LNCAP (cell line): ENCODE results near the gene SARS1.

Experiments
- TF ChIP-seq, protein P1 (sequence below): fragments of 450-650 bp; IDR thresholded peaks from 2 replicates; pipeline ENCODE4 v1.5.1; 2017; ENCODE audit warnings: mild to moderate bottlenecking

SARS1 gene

GRCh38 chr1:109181807-109182163 is 31.9 kb upstream of the SARS1 start:
- TF ChIP-seq, protein P1, sequence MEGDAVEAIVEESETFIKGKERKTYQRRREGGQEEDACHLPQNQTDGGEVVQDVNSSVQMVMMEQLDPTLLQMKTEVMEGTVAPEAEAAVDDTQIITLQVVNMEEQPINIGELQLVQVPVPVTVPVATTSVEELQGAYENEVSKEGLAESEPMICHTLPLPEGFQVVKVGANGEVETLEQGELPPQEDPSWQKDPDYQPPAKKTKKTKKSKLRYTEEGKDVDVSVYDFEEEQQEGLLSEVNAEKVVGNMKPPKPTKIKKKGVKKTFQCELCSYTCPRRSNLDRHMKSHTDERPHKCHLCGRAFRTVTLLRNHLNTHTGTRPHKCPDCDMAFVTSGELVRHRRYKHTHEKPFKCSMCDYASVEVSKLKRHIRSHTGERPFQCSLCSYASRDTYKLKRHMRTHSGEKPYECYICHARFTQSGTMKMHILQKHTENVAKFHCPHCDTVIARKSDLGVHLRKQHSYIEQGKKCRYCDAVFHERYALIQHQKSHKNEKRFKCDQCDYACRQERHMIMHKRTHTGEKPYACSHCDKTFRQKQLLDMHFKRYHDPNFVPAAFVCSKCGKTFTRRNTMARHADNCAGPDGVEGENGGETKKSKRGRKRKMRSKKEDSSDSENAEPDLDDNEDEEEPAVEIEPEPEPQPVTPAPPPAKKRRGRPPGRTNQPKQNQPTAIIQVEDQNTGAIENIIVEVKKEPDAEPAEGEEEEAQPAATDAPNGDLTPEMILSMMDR = no peak

DNA sequence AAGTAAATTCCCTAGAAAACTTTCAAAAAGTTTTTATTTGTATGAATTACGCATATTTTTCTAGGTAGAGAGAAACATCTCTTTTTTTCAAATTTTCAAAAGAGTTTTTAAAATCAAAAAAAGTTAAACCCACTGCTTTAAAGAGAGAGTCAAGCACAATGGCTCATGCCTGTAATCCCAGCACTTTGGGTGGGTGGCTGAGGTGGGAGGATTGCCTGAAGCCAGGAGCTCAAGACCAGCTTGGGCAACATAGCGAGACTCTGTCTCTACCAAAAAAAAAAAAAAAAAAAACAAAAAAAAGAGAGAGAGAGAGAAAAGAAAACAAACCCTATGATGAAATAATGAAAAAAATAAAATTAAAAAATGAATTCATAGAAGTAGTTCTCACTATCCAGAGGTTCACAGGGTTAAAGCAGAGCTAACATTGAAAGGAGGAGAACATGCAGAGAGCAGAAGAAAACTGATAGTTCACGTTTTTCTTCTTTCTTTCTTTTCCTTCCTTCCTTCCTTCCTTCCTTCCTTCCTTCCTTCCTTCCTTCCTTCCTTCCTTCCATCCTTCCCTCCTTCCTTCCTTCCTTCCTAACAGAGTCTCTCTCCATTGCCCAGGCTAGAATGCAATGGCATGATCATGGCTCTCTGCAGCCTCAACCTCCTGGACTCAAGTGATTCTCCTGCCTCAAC is 30.5 kb upstream of the SARS1 start:
- TF ChIP-seq, protein P1 = no peak

DNA sequence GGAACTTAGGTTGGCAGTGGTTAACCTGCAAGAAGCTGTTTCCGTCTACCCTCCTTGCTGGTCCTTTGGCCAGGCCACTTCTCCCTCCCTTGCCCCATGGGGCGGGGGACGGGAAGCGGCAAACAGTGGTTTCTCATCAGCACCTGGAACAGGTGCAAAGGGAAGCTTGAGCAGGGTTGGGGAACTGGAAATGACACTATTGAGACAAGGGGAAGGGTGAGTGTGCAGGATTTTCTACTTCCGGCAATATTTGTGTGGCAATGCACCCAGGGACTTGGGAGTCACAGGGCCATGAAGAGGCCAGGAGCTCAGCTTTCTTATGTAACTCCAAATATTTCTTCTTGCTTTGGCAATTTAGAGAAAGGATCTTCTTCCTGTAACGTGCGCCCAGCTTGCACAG is 29.0 kb upstream of the SARS1 start:
- TF ChIP-seq, protein P1 = no peak

GRCh38 chr1:109185357-109185756 is 28.4 kb upstream of the SARS1 start:
- TF ChIP-seq, protein P1 = no peak

DNA sequence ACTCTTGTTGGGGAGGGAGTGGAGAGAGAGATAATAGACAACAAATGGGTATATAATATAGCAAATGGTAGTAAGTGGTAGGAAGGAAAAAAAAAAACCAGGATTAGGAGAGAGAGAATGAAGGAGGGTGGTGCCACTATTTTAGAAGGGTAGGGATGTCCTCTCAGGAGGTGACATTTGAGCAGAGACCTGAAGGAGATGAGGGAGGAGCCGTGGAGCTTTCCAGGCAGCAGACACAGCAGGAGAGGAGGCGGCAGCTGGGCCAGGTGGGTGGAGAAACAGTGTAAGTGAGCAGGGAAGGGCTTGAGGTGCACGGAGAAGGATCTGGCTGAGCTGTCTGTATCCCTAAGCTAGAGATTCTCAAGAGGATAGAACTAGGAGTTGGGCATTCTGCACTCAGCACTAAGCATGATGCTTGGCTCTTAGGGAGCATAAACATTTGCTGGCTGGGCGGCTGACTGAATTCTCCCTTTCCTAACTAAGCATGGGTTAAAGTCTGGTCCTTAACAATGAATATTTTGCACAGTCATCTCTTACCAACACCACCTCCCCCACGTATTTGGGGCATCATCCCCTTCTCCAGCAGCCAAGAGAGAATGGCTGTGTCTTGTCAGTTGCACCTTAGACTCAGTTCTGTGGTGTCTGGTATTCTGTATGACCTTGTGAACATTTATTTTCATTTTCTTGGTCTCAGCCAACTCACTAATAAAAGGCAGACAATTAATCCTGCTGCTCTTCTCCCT is 27.6 kb upstream of the SARS1 start:
- TF ChIP-seq, protein P1 = no peak

DNA sequence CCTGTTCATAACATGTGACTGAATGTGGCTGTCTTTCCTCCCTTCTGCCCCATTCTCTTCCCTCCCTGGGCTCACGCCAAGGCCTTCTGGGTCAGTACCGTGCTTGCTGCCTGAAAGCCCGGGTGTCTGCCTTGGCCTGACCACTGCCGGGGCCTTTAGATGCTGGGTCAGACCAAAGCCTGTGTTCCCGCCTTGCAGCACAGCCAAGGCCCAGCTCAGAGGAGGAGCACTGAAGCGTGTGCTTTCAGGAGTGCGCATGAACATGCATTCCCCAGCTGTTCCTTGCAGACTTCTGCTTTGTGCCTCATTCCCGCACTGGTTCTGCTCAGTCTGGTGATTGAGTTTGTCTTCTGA is 27.0 kb upstream of the SARS1 start:
- TF ChIP-seq, protein P1 = no peak

DNA sequence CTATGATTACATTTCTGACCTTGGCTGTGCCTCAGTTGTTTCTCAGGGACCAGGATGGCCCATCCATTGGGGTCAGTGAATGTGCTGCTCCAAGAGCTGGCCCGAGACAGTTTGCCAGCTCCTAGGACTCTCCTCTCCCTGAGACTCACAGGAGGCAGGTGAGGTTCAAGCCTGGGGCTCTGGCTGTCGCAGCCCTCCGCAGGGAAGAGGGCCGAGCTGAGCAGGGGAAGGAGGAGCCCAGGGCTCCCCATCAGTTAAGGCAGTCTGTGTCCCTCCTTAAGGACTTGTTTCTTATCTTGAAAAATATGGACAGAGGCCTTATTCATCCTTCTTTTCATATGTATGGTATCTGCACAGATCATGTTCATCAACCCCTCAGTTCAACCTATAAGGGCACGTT is 26.6 kb upstream of the SARS1 start:
- TF ChIP-seq, protein P1 = no peak
